K562 (cell line): ENCODE data around the gene SLC43A2. TPM values are rescaled to one million over a fixed set of nuclear protein-coding genes. Genes with fewer than 3 reads are reported as not detected.

ENCODE experiments used
- BACH1 ChIP-seq: fragments of 200-800 bp; sonication (Bioruptor generic); IDR thresholded peaks from 2 replicates; pipeline ENCODE4 v1.6.1; 2016; ENCODE audit warnings: missing genetic modification characterization, missing compliant biosample characterization
- FOXM1 ChIP-seq, 2 experiments: fragments of 450-650 bp in 1 of 2; sonication (generic) in 1 of 2; formaldehyde crosslinking in 1 of 2; IDR thresholded peaks; 2 replicates each; pipeline versions ENCODE4 v1.6.1 to v1.9.0; 2017 to 2022; ENCODE audit warnings: low read depth in 2 of 2, mild to moderate bottlenecking in 2 of 2, missing genetic modification reagents in 1 of 2, moderate library complexity in 1 of 2
- HDAC3 ChIP-seq: fragments of 450-650 bp; IDR thresholded peaks from 2 replicates; pipeline ENCODE4 v1.6.1; 2018; ENCODE audit warnings: borderline replicate concordance, mild to moderate bottlenecking, moderate library complexity; ENCODE audit not compliant: partially characterized antibody
- HNRNPLL ChIP-seq: fragments of 200-400 bp; formaldehyde crosslinking; IDR thresholded peaks from 2 replicates; pipeline ENCODE4 v1.6.1; 2017; ENCODE audit warnings: low read length, low read depth, mild to moderate bottlenecking; ENCODE audit not compliant: poor library complexity, severe bottlenecking
- KAT8 ChIP-seq: fragments of 450-650 bp; IDR thresholded peaks from 2 replicates; pipeline ENCODE4 v1.6.1; 2016; ENCODE audit warnings: low read depth, mild to moderate bottlenecking
- MYBL2 ChIP-seq, 2 experiments: fragments of 450-650 bp in 1 of 2; sonication (generic) in 1 of 2; formaldehyde crosslinking in 1 of 2; IDR thresholded peaks; 2 replicates each; pipeline versions ENCODE4 v1.6.1 to v1.8.1; 2017 to 2022; ENCODE audit warnings: borderline replicate concordance in 1 of 2, inconsistent platforms in 1 of 2, low read depth in 1 of 2, mild to moderate bottlenecking in 1 of 2, missing genetic modification reagents in 1 of 2, moderate library complexity in 1 of 2
- NR2C2 ChIP-seq, 2 experiments: fragments of 200-800 bp in 1 of 2; sonication (Bioruptor generic) in 1 of 2; sonication (generic) in 1 of 2; formaldehyde crosslinking in 1 of 2; IDR thresholded peaks; 2 replicates each; pipeline versions ENCODE4 v1.6.1 to v1.8.0; 2016 to 2022; ENCODE audit warnings: mild to moderate bottlenecking in 1 of 2, missing compliant biosample characterization in 1 of 2, missing genetic modification characterization in 1 of 2, missing genetic modification reagents in 1 of 2
- PHF20 ChIP-seq: fragments of 450-650 bp; IDR thresholded peaks from 2 replicates; pipeline ENCODE4 v1.6.1; 2018; ENCODE audit not compliant: partially characterized antibody
- SIRT6 ChIP-seq: IDR thresholded peaks from one replicate; pipeline ENCODE4 v1.6.1; 2012; ENCODE audit warnings: low read depth, mild to moderate bottlenecking, control low read depth, inconsistent platforms, low read length, moderate library complexity
- YY1 ChIP-seq, 3 experiments: IDR thresholded peaks; 2 replicates each; pipeline ENCODE4 v1.6.1; 2011; ENCODE audit warnings: low read length in 2 of 3, mild to moderate bottlenecking in 2 of 3, moderate library complexity in 2 of 3, borderline replicate concordance in 1 of 3, control low read depth in 1 of 3, low read depth in 1 of 3; ENCODE audit not compliant: insufficient read depth in 3 of 3, insufficient replicate concordance in 2 of 3, control insufficient read depth in 1 of 3, insufficient read length in 1 of 3; ENCODE audit errors: extremely low read depth in 1 of 3
- ZBTB34 ChIP-seq: fragments of 250-450 bp; sonication (Bioruptor Pico); IDR thresholded peaks from 2 replicates; pipeline ENCODE4 v1.8.0; 2021; ENCODE audit warnings: mild to moderate bottlenecking, moderate library complexity
- ZBTB8A ChIP-seq: fragments of 450-650 bp; IDR thresholded peaks from 2 replicates; pipeline ENCODE4 v1.6.1; 2018; ENCODE audit warnings: mild to moderate bottlenecking, moderate library complexity; ENCODE audit not compliant: partially characterized antibody
- ZFP30 ChIP-seq: fragments of 250-450 bp; sonication (Bioruptor Pico); IDR thresholded peaks from 2 replicates; pipeline ENCODE4 v1.8.0; 2022; ENCODE audit warnings: moderate library complexity, mild to moderate bottlenecking, inconsistent platforms, borderline replicate concordance
- ZNF764 ChIP-seq: fragments of 250-450 bp; sonication (Bioruptor Pico); IDR thresholded peaks from 2 replicates; pipeline ENCODE4 v1.4.0; 2020; ENCODE audit warnings: low read depth, mild to moderate bottlenecking, moderate library complexity
- ZNF766 ChIP-seq: fragments of 200-800 bp; sonication (Bioruptor generic); conservative IDR thresholded peaks from 2 replicates; pipeline ENCODE4 v1.6.1; 2016; ENCODE audit warnings: missing genetic modification characterization, missing compliant biosample characterization
- polyA plus RNA-seq, 8 experiments: library from polyadenylated mRNA; depleted of rRNA in 4 of 8; stranded (reverse) in 5 of 8; unstranded in 3 of 8; fragments of >200 nt; fragmentation: Nextera tagmentation in 2 of 8; fragmentation: Illumina TruSeq in 1 of 8; extraction: Ambion mirVana in 2 of 8; extraction: Trizol in 1 of 8; gene quantifications; 2 replicates each; pipeline versions ENCODE4 v1.2.1 to v1.2.3, GENCODE V29; 2011 to 2014; ENCODE audit warnings: inconsistent platforms in 1 of 8, missing spikeins in 1 of 8
- total RNA-seq, 7 experiments: library from RNA; depleted of rRNA in 6 of 7; stranded (reverse); fragments of >200 nt in 6 of 7; fragmentation: Illumina TruSeq in 2 of 7; extraction: Trizol in 2 of 7; gene quantifications; 2 replicates each; pipeline versions ENCODE4 v1.2.1 to v1.2.3, GENCODE V29; 2011 to 2021; ENCODE audit warnings: low replicate concordance in 1 of 7
- TF ChIP-seq, protein P1 (sequence below): fragments of 250-450 bp; sonication (Bioruptor Pico); IDR thresholded peaks from 2 replicates; pipeline ENCODE4 v1.5.0; 2021
- TF ChIP-seq, protein P2 (sequence below): fragments of 250-450 bp; sonication (Bioruptor Pico); IDR thresholded peaks from 2 replicates; pipeline ENCODE4 v1.4.0; 2020

The SLC43A2 gene
- total and polyA plus RNA-seq, 9 of the 15 experiments (the other 6 are each of a cell fraction or from before 2014, with no cell fraction given) = 0.03 to 10.2 (median 3.6) TPM

- TF ChIP-seq ZFP30 (CRISPR knock-in tag) = no peak
- peak; percentile 45; the same call in 1 of the 2 replicates for TF ChIP-seq FOXM1 (IDR thresholded peaks at IDR 0.05; ENCODE audit: low read depth)
- no peak for TF ChIP-seq FOXM1 (CRISPR knock-in tag; IDR thresholded peaks at IDR 0.05; ENCODE audit: low read depth)
- TF ChIP-seq, protein P1, sequence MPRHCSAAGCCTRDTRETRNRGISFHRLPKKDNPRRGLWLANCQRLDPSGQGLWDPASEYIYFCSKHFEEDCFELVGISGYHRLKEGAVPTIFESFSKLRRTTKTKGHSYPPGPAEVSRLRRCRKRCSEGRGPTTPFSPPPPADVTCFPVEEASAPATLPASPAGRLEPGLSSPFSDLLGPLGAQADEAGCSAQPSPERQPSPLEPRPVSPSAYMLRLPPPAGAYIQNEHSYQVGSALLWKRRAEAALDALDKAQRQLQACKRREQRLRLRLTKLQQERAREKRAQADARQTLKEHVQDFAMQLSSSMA (CRISPR knock-in tag) = no peak
- TF ChIP-seq YY1 (IDR thresholded peaks at IDR 0.05; ENCODE audit: borderline replicate concordance in 1 of 3, control insufficient read depth in 1 of 3, extremely low read depth in 1 of 3, insufficient read depth in 3 of 3, insufficient read length in 1 of 3, insufficient replicate concordance in 2 of 3, low read depth in 1 of 3, low read length in 2 of 3) = peak in 1 of 3 experiments; percentile 18
- TF ChIP-seq SIRT6 = no peak
- TF ChIP-seq PHF20 = no peak
- TF ChIP-seq BACH1 (tag) = no peak
- TF ChIP-seq NR2C2 (CRISPR knock-in tag; IDR thresholded peaks at IDR 0.05) = 0 out of 2 replicates have a peak, but pooled peaks have one; percentile 22
- TF ChIP-seq NR2C2 (tag; IDR thresholded peaks at IDR 0.05) = peak; percentile 79
- TF ChIP-seq, protein P2, sequence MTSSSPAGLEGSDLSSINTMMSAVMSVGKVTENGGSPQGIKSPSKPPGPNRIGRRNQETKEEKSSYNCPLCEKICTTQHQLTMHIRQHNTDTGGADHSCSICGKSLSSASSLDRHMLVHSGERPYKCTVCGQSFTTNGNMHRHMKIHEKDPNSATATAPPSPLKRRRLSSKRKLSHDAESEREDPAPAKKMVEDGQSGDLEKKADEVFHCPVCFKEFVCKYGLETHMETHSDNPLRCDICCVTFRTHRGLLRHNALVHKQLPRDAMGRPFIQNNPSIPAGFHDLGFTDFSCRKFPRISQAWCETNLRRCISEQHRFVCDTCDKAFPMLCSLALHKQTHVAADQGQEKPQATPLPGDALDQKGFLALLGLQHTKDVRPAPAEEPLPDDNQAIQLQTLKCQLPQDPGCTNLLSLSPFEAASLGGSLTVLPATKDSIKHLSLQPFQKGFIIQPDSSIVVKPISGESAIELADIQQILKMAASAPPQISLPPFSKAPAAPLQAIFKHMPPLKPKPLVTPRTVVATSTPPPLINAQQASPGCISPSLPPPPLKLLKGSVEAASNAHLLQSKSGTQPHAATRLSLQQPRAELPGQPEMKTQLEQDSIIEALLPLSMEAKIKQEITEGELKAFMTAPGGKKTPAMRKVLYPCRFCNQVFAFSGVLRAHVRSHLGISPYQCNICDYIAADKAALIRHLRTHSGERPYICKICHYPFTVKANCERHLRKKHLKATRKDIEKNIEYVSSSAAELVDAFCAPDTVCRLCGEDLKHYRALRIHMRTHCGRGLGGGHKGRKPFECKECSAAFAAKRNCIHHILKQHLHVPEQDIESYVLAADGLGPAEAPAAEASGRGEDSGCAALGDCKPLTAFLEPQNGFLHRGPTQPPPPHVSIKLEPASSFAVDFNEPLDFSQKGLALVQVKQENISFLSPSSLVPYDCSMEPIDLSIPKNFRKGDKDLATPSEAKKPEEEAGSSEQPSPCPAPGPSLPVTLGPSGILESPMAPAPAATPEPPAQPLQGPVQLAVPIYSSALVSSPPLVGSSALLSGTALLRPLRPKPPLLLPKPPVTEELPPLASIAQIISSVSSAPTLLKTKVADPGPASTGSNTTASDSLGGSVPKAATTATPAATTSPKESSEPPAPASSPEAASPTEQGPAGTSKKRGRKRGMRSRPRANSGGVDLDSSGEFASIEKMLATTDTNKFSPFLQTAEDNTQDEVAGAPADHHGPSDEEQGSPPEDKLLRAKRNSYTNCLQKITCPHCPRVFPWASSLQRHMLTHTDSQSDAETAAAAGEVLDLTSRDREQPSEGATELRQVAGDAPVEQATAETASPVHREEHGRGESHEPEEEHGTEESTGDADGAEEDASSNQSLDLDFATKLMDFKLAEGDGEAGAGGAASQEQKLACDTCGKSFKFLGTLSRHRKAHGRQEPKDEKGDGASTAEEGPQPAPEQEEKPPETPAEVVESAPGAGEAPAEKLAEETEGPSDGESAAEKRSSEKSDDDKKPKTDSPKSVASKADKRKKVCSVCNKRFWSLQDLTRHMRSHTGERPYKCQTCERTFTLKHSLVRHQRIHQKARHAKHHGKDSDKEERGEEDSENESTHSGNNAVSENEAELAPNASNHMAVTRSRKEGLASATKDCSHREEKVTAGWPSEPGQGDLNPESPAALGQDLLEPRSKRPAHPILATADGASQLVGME = no peak
- no peak for TF ChIP-seq ZBTB8A
- TF ChIP-seq ZNF766 (CRISPR knock-in tag) = peak; percentile 68; the same call in 1 of the 2 replicates
- no peak for TF ChIP-seq HNRNPLL
- no peak for TF ChIP-seq ZNF764 (CRISPR knock-in tag)
- no peak for TF ChIP-seq KAT8
- TF ChIP-seq ZBTB34 = no peak
- TF ChIP-seq MYBL2 (IDR thresholded peaks at IDR 0.05; ENCODE audit: low read depth) = no peak
- no peak for TF ChIP-seq MYBL2 (CRISPR knock-in tag; IDR thresholded peaks at IDR 0.05; ENCODE audit: borderline replicate concordance)
- peak; percentile 73 for TF ChIP-seq HDAC3
These were observed 21.3 kb upstream of the SLC43A2 start, which contains the start of gene RILP (continued) for GRCh38 chr17:1649844-1650501.
